Activated CD4-positive, alpha-beta T cell treated with anti-CD3 and anti-CD28 coated beads, Interleukin-2, amount 10 ng/mL, durations not matched to agents 7 days and 5 days (primary cell): ENCODE results near the gene TMA7. TPM values are rescaled to one million over a fixed set of nuclear protein-coding genes. Genes with fewer than 3 reads are reported as not detected.

Source experiments
- CTCF ChIA-PET: fragments of 350-600 bp; sonication (Branson Sonifier 250); formaldehyde crosslinking; loops from one replicate; lab custom pipeline; 2021; ENCODE audit warnings: antibody characterized with exemption; lab: Charles Lee
- POLR2A ChIA-PET: fragments of 350-600 bp; sonication (Branson Sonifier 250); formaldehyde crosslinking; loops from one replicate; lab custom pipeline; 2021; ENCODE audit warnings: antibody characterized with exemption; lab: Charles Lee
- DNase-seq: peaks from one replicate; pipeline ENCODE4 v3.0.0-alpha.2; 2020
- H3K27ac Mint-ChIP-seq: one replicate; pipeline ENCODE4 v1.8.0; 2021; ENCODE audit warnings: mild to moderate bottlenecking, moderate library complexity, mixed read lengths
- H3K27me3 Mint-ChIP-seq: one replicate; pipeline ENCODE4 v1.8.0; 2021; ENCODE audit warnings: mixed read lengths
- H3K36me3 Mint-ChIP-seq: one replicate; pipeline ENCODE4 v1.8.0; 2021; ENCODE audit warnings: low read depth, mixed read lengths
- H3K4me1 Mint-ChIP-seq: one replicate; pipeline ENCODE4 v1.8.0; 2021; ENCODE audit warnings: mixed read lengths
- H3K4me3 Mint-ChIP-seq: one replicate; pipeline ENCODE4 v1.8.0; 2021; ENCODE audit warnings: mild to moderate bottlenecking, moderate library complexity, mixed read lengths
- H3K9me3 Mint-ChIP-seq: one replicate; pipeline ENCODE4 v1.8.0; 2021; ENCODE audit warnings: mixed read lengths
- total RNA-seq, 2 experiments: library from RNA; stranded (reverse); gene quantifications; one replicate each; pipeline ENCODE4 v1.2.3, GENCODE V29; 2021

The TMA7 gene
- total RNA-seq, 2 experiments from 2014 or later = 285 to 290 TPM

- Mint-ChIP-seq H3K27me3 (no peaks in the 10 kb centered on the region), H3K4me3 (no peak overlapping the region), H3K36me3 (no peaks in the 10 kb centered on the region), H3K27ac (no peak overlapping the region), H3K4me1 (peaks cover 3% of the 10 kb centered on the region), H3K9me3 (no peaks in the 10 kb centered on the region)
- DNase-seq = no peak
- ChIA-PET POLR2A (no interaction called here), CTCF (interaction anchor here (1.3 to 4.2 kb wide), 4 partner anchors 17 to 131 kb away, joined by 4 to 18 read pairs (median 4); no protein-coding TSS in a partner anchor)
Observed at GRCh38 chr3:48418651-48419050, 21.4 kb upstream of the TMA7 start.

- POLR2A ChIA-PET = no interaction called here
- CTCF ChIA-PET = interaction anchor here (1.3 to 4.2 kb wide), 4 partner anchors 17 to 130 kb away, joined by 4 to 18 read pairs (median 4); no protein-coding TSS in a partner anchor
Observed at GRCh38 chr3:48419149-48419548, 20.9 kb upstream of the TMA7 start.

GRCh38 chr3:48419597-48419996 lies 20.5 kb upstream of the TMA7 start:
- Mint-ChIP-seq H3K4me3 (no peak overlapping the region), H3K27me3 (no peaks in the 10 kb centered on the region), H3K9me3 (no peaks in the 10 kb centered on the region), H3K36me3 (no peaks in the 10 kb centered on the region), H3K27ac (no peak overlapping the region), H3K4me1 (peaks cover 3% of the 10 kb centered on the region)
- DNase-seq = no peak
- ChIA-PET POLR2A (no interaction called here), CTCF (interaction anchor here (1.3 to 1.4 kb wide), 2 partner anchors 19 to 130 kb away, joined by 4 read pairs; no protein-coding TSS in a partner anchor)

More at GRCh38 chr3:48419149-48419548, 20.9 kb upstream of the TMA7 start:
- Mint-ChIP-seq H3K4me1 (peaks cover 3% of the 10 kb centered on the region), H3K4me3 (no peak overlapping the region), H3K27ac (no peak overlapping the region), H3K36me3 (no peaks in the 10 kb centered on the region), H3K9me3 (no peaks in the 10 kb centered on the region), H3K27me3 (no peaks in the 10 kb centered on the region)
- no peak for DNase-seq

- peaks cover 3% of the 10 kb centered on the region for H3K4me1 Mint-ChIP-seq
- peak overlapping the region; percentile 76 for H3K27ac Mint-ChIP-seq
- ChIA-PET POLR2A (no interaction called here), CTCF (interaction anchor here (0.6 kb wide), 1 partner anchor 137 kb away, joined by 6 read pairs; no protein-coding TSS in a partner anchor)
- H3K4me3 Mint-ChIP-seq = no peak overlapping the region
- no peaks in the 10 kb centered on the region for H3K27me3 Mint-ChIP-seq
- H3K9me3 Mint-ChIP-seq = no peaks in the 10 kb centered on the region
- no peak for DNase-seq
- no peaks in the 10 kb centered on the region for H3K36me3 Mint-ChIP-seq
Observed at GRCh38 chr3:48420561-48420960, 19.5 kb upstream of the TMA7 start.

GRCh38 chr3:48422272-48422671 lies 17.8 kb upstream of the TMA7 start:
- Mint-ChIP-seq H3K4me1 (peaks cover 3% of the 10 kb centered on the region), H3K36me3 (no peaks in the 10 kb centered on the region), H3K27me3 (peaks cover 5% of the 10 kb centered on the region), H3K4me3 (no peak overlapping the region), H3K27ac (no peak overlapping the region), H3K9me3 (no peaks in the 10 kb centered on the region)
- ChIA-PET CTCF (interaction anchor here (1.0 to 3.8 kb wide), 2 partner anchors 14 to 126 kb away, joined by 3 to 27 read pairs; no protein-coding TSS in a partner anchor), POLR2A (no interaction called here)
- DNase-seq = no peak

- peaks cover 9% of the 10 kb centered on the region for H3K27me3 Mint-ChIP-seq
- no peak overlapping the region for H3K27ac Mint-ChIP-seq
- no peak for DNase-seq
- no peaks in the 10 kb centered on the region for H3K9me3 Mint-ChIP-seq
- peaks cover 3% of the 10 kb centered on the region for H3K4me1 Mint-ChIP-seq
- CTCF ChIA-PET = interaction anchor here (1.0 to 3.8 kb wide), 2 partner anchors 13 to 125 kb away, joined by 3 to 27 read pairs; no protein-coding TSS in a partner anchor
- no peak overlapping the region for H3K4me3 Mint-ChIP-seq
- POLR2A ChIA-PET = no interaction called here
- no peaks in the 10 kb centered on the region for H3K36me3 Mint-ChIP-seq
Observed at GRCh38 chr3:48422681-48423080, 17.4 kb upstream of the TMA7 start.

GRCh38 chr3:48423241-48423882 lies 16.7 kb upstream of the TMA7 start:
- no peaks in the 10 kb centered on the region for H3K9me3 Mint-ChIP-seq

GRCh38 chr3:48423883-48424695 lies 16.0 kb upstream of the TMA7 start:
- DNase-seq = no peak
- H3K4me1 Mint-ChIP-seq = peaks cover 3% of the 10 kb centered on the region
- no peaks in the 10 kb centered on the region for H3K9me3 Mint-ChIP-seq
- H3K36me3 Mint-ChIP-seq = no peaks in the 10 kb centered on the region
- POLR2A ChIA-PET = interaction anchor here (0.6 kb wide), 1 partner anchor 14 kb away, joined by 3 read pairs; no protein-coding TSS in a partner anchor
- H3K27me3 Mint-ChIP-seq = peaks cover 18% of the 10 kb centered on the region
- no peak overlapping the region for H3K27ac Mint-ChIP-seq
- no peak overlapping the region for H3K4me3 Mint-ChIP-seq
- CTCF ChIA-PET = interaction anchor here (0.5 to 3.8 kb wide), 2 partner anchors 12 to 118 kb away, joined by 3 to 27 read pairs; no protein-coding TSS in a partner anchor

More at GRCh38 chr3:48423241-48423882, 16.7 kb upstream of the TMA7 start:
- ChIA-PET CTCF (interaction anchor here (0.5 to 3.8 kb wide), 2 partner anchors 12 to 119 kb away, joined by 3 to 27 read pairs; no protein-coding TSS in a partner anchor), POLR2A (no interaction called here)
- no peak for DNase-seq
- Mint-ChIP-seq H3K27me3 (peaks cover 16% of the 10 kb centered on the region), H3K27ac (peak overlapping the region; percentile 51), H3K4me3 (no peak overlapping the region), H3K4me1 (peaks cover 3% of the 10 kb centered on the region), H3K36me3 (no peaks in the 10 kb centered on the region)

GRCh38 chr3:48425281-48425812 lies 14.7 kb upstream of the TMA7 start:
- POLR2A ChIA-PET = no interaction called here
- no peak overlapping the region for H3K27ac Mint-ChIP-seq

GRCh38 chr3:48426401-48426909 lies 13.6 kb upstream of the TMA7 start:
- CTCF ChIA-PET = interaction anchor here (2.1 kb wide), 1 partner anchor 10 kb away, joined by 9 read pairs; no protein-coding TSS in a partner anchor
- POLR2A ChIA-PET = no interaction called here
- H3K4me3 Mint-ChIP-seq = no peak overlapping the region
- H3K9me3 Mint-ChIP-seq = no peaks in the 10 kb centered on the region
- H3K27ac Mint-ChIP-seq = no peak overlapping the region
- H3K4me1 Mint-ChIP-seq = peaks cover 14% of the 10 kb centered on the region
- peaks cover under 1% of the 10 kb centered on the region for H3K36me3 Mint-ChIP-seq
- H3K27me3 Mint-ChIP-seq = peaks cover 20% of the 10 kb centered on the region
- no peak for DNase-seq

More at GRCh38 chr3:48425281-48425812, 14.7 kb upstream of the TMA7 start:
- H3K9me3 Mint-ChIP-seq = no peaks in the 10 kb centered on the region
- H3K27me3 Mint-ChIP-seq = peaks cover 20% of the 10 kb centered on the region
- DNase-seq = no peak
- CTCF ChIA-PET = interaction anchor here (0.6 to 3.8 kb wide), 2 partner anchors 10 to 192 kb away, joined by 3 to 27 read pairs; no protein-coding TSS in a partner anchor
- no peaks in the 10 kb centered on the region for H3K36me3 Mint-ChIP-seq
- peaks cover 9% of the 10 kb centered on the region for H3K4me1 Mint-ChIP-seq
- H3K4me3 Mint-ChIP-seq = no peak overlapping the region

- DNase-seq = no peak
- Mint-ChIP-seq H3K27ac (no peak overlapping the region), H3K4me3 (no peak overlapping the region), H3K36me3 (peaks cover 4% of the 10 kb centered on the region), H3K4me1 (peaks cover 15% of the 10 kb centered on the region), H3K27me3 (peaks cover 20% of the 10 kb centered on the region), H3K9me3 (no peaks in the 10 kb centered on the region)
- POLR2A ChIA-PET = interaction anchor here (0.6 kb wide), 1 partner anchor 46 kb away, joined by 3 read pairs; no protein-coding TSS in a partner anchor
- CTCF ChIA-PET = interaction anchor here (2.1 kb wide), 1 partner anchor 9 kb away, joined by 9 read pairs; no protein-coding TSS in a partner anchor
Observed at GRCh38 chr3:48426944-48427629, 13.0 kb upstream of the TMA7 start.
